PC-9 (cell line): ENCODE measurements around the gene TRIM71. TPM values are rescaled to one million over a fixed set of nuclear protein-coding genes. Genes with fewer than 3 reads are reported as not detected.

Experiments used
- BruUV-seq: library from RNA; stranded (reverse); fragments of 400-500 nt; replicated peaks from 2 replicates; lab custom pipeline; 2021; lab: Mats Ljungman, UMichigan
- CTCF ChIA-PET: fragments of 300-600 bp; sonication (Branson Sonifier 250); formaldehyde crosslinking; loops from one replicate; lab custom pipeline; 2022; ENCODE audit warnings: antibody characterized with exemption; lab: Charles Lee
- POLR2A ChIA-PET: fragments of 300-600 bp; sonication (Branson Sonifier 250); formaldehyde crosslinking; loops from one replicate; lab custom pipeline; 2022; ENCODE audit warnings: antibody characterized with exemption; ENCODE audit not compliant: unreplicated experiment; lab: Charles Lee
- DNase-seq, 2 experiments: peaks; one replicate each; pipeline versions ENCODE4 v3.0.0 to v3.0.0-alpha.2; 2015 to 2022; ENCODE audit warnings: mixed read lengths in 1 of 2
- H2AFZ ChIP-seq: fragments of 200-600 bp; sonication (generic); 2 replicates; pipeline ENCODE4 v1.8.1; 2017; ENCODE audit warnings: antibody characterized with exemption
- H3F3A ChIP-seq: fragments of 200-600 bp; sonication (generic); 2 replicates; pipeline ENCODE4 v1.8.1; 2017; ENCODE audit warnings: antibody characterized with exemption, mild to moderate bottlenecking, low read depth; ENCODE audit not compliant: insufficient read depth
- H3K27ac ChIP-seq: fragments of 200-600 bp; sonication (generic); 2 replicates; pipeline ENCODE4 v1.6.1; 2016; ENCODE audit warnings: mixed run types
- H3K27me3 ChIP-seq: fragments of 200-600 bp; sonication (generic); 2 replicates; pipeline ENCODE4 v1.6.1; 2016; ENCODE audit warnings: low read depth, mixed run types; ENCODE audit not compliant: insufficient read depth
- H3K36me3 ChIP-seq: fragments of 200-600 bp; sonication (generic); 2 replicates; pipeline ENCODE4 v1.6.1; 2016; ENCODE audit warnings: low read depth, mixed run types
- H3K4me1 ChIP-seq: fragments of 200-600 bp; sonication (generic); replicated peaks from 2 replicates; pipeline ENCODE4 v1.6.1; 2016; ENCODE audit warnings: mixed run types; ENCODE audit not compliant: insufficient read depth
- H3K4me2 ChIP-seq: fragments of 200-600 bp; sonication (generic); 2 replicates; pipeline ENCODE4 v1.6.1; 2017; ENCODE audit warnings: mixed run types
- H3K4me3 ChIP-seq: fragments of 200-600 bp; sonication (generic); 2 replicates; pipeline ENCODE4 v1.6.1; 2016; ENCODE audit warnings: mixed run types
- H3K79me2 ChIP-seq: fragments of 200-600 bp; sonication (generic); 2 replicates; pipeline ENCODE4 v1.6.1; 2017; ENCODE audit warnings: low read depth, mixed run types
- H3K9me2 ChIP-seq: fragments of 200-600 bp; sonication (generic); 2 replicates; pipeline ENCODE4 v1.8.1; 2017; ENCODE audit warnings: mild to moderate bottlenecking; ENCODE audit not compliant: insufficient read depth
- H3K9me3 ChIP-seq: fragments of 200-600 bp; sonication (generic); 2 replicates; pipeline ENCODE4 v1.8.1; 2016; ENCODE audit warnings: low read depth; ENCODE audit not compliant: insufficient read depth
- H4K20me1 ChIP-seq: fragments of 200-600 bp; sonication (generic); 2 replicates; pipeline ENCODE4 v1.8.1; 2017; ENCODE audit not compliant: insufficient read depth
- EZH2 ChIP-seq: fragments of 200-600 bp; sonication (generic); IDR thresholded peaks from 2 replicates; pipeline ENCODE4 v1.8.0; 2017; ENCODE audit warnings: antibody characterized with exemption, low read depth
- intact Hi-C: fragments of 100-400 bp; cut with micrococcal nuclease; formaldehyde crosslinking; loops from one replicate; pipeline ENCODE4 v1.10.0; 2022; ENCODE audit not compliant: unreplicated experiment
- total RNA-seq: library from RNA; stranded (reverse); gene quantifications from 2 replicates; pipeline ENCODE4 v1.2.3, GENCODE V29; 2021
- TF ChIP-seq, protein P1 (sequence below): fragments of 200-600 bp; sonication (generic); conservative IDR thresholded peaks from 2 replicates; pipeline ENCODE4 v1.6.1; 2017; ENCODE audit warnings: mixed run types, antibody characterized with exemption, mild to moderate bottlenecking, moderate library complexity

TRIM71 gene
- total RNA-seq, 1 experiment from 2014 or later: not detected

GRCh38 chr3:32842531-32842931 is 24.7 kb downstream of the TRIM71 start:
- H3K27me3 ChIP-seq: no peaks in the 10 kb centered on the region
- TF ChIP-seq, protein P1, sequence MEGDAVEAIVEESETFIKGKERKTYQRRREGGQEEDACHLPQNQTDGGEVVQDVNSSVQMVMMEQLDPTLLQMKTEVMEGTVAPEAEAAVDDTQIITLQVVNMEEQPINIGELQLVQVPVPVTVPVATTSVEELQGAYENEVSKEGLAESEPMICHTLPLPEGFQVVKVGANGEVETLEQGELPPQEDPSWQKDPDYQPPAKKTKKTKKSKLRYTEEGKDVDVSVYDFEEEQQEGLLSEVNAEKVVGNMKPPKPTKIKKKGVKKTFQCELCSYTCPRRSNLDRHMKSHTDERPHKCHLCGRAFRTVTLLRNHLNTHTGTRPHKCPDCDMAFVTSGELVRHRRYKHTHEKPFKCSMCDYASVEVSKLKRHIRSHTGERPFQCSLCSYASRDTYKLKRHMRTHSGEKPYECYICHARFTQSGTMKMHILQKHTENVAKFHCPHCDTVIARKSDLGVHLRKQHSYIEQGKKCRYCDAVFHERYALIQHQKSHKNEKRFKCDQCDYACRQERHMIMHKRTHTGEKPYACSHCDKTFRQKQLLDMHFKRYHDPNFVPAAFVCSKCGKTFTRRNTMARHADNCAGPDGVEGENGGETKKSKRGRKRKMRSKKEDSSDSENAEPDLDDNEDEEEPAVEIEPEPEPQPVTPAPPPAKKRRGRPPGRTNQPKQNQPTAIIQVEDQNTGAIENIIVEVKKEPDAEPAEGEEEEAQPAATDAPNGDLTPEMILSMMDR: no peak
- no peak for TF ChIP-seq EZH2
- H4K20me1 ChIP-seq: no peaks in the 10 kb centered on the region
- POLR2A ChIA-PET: interaction anchor here (0.6 kb wide), 1 partner anchor 596 kb away, joined by 6 read pairs; no protein-coding TSS in a partner anchor
- H3K9me2 ChIP-seq: no peaks in the 10 kb centered on the region
- no TSS peak for BruUV-seq
- H3K36me3 ChIP-seq: no peaks in the 10 kb centered on the region
- H3F3A ChIP-seq: no peaks in the 10 kb centered on the region
- no peak overlapping the region for H3K27ac ChIP-seq
- CTCF ChIA-PET: no interaction called here
- DNase-seq: no peak
- H2AFZ ChIP-seq: 0 out of 2 replicates have a peak overlapping the region, but pooled peaks have one; percentile 68
- H3K79me2 ChIP-seq: no peaks in the 10 kb centered on the region
- no peaks in the 10 kb centered on the region for H3K9me3 ChIP-seq
- intact Hi-C loops: no loop called here
- H3K4me1 ChIP-seq: peaks cover 13% of the 10 kb centered on the region
- H3K4me3 ChIP-seq: no peak overlapping the region
- peak overlapping the region; percentile 26; the same call in 1 of the 2 replicates for H3K4me2 ChIP-seq

- Histone ChIP-seq H3K9me3 (no peaks in the 10 kb centered on the region), H3K4me2 (no peak overlapping the region), H3K27me3 (no peaks in the 10 kb centered on the region), H4K20me1 (no peaks in the 10 kb centered on the region), H2AFZ (no peak overlapping the region), H3K79me2 (no peaks in the 10 kb centered on the region), H3K4me3 (no peak overlapping the region), H3K27ac (no peak overlapping the region), H3F3A (no peaks in the 10 kb centered on the region), H3K4me1 (peaks cover 13% of the 10 kb centered on the region), H3K9me2 (no peaks in the 10 kb centered on the region), H3K36me3 (no peaks in the 10 kb centered on the region)
- DNase-seq: no peak
- ChIA-PET CTCF (no interaction called here), POLR2A (no interaction called here)
- no peak for TF ChIP-seq EZH2
- TF ChIP-seq, protein P1: no peak
- BruUV-seq: no TSS peak
- intact Hi-C loops: no loop called here
Measured at GRCh38 chr3:32842987-32843386, 25.2 kb downstream of the TRIM71 start.

- TF ChIP-seq EZH2: no peak
- TF ChIP-seq, protein P1: no peak
- Histone ChIP-seq H3K4me3 (no peak overlapping the region), H3K79me2 (no peaks in the 10 kb centered on the region), H3K4me1 (peaks cover 13% of the 10 kb centered on the region), H3K4me2 (no peak overlapping the region), H3K9me3 (no peaks in the 10 kb centered on the region), H3F3A (no peaks in the 10 kb centered on the region), H2AFZ (no peak overlapping the region), H4K20me1 (no peaks in the 10 kb centered on the region), H3K27ac (no peak overlapping the region), H3K9me2 (no peaks in the 10 kb centered on the region), H3K27me3 (no peaks in the 10 kb centered on the region), H3K36me3 (no peaks in the 10 kb centered on the region)
- intact Hi-C loops: no loop called here
- BruUV-seq: no TSS peak
- POLR2A ChIA-PET: no interaction called here
- CTCF ChIA-PET: no interaction called here
- DNase-seq: no peak
Measured at GRCh38 chr3:32843510-32844321, 25.9 kb downstream of the TRIM71 start.
